GM12801 (cell line): ENCODE results near the gene ANKRD39.

ENCODE experiments used
- CTCF ChIP-seq: IDR thresholded peaks from one replicate; pipeline ENCODE4 v1.5.1; 2011; ENCODE audit warnings: control low read depth; ENCODE audit not compliant: insufficient read length; ENCODE audit errors: extremely low read depth

Gene ANKRD39

GRCh38 chr2:96809216-96809882 is 48.5 kb downstream of the ANKRD39 start:
- no peak for TF ChIP-seq CTCF

- TF ChIP-seq CTCF: no peak
Measured at GRCh38 chr2:96808176-96808837, 49.5 kb downstream of the ANKRD39 start.

- TF ChIP-seq CTCF: no peak
Measured at GRCh38 chr2:96807127-96807471, 50.7 kb downstream of the ANKRD39 start.

GRCh38 chr2:96806468-96807126 is 51.2 kb downstream of the ANKRD39 start:
- TF ChIP-seq CTCF: no peak

- no peak for TF ChIP-seq CTCF
Measured at GRCh38 chr2:96804986-96805385, 52.8 kb downstream of the ANKRD39 start.

GRCh38 chr2:96802721-96803120 is 55.1 kb downstream of the ANKRD39 start:
- TF ChIP-seq CTCF: no peak

GRCh38 chr2:96801786-96802595 is 55.8 kb downstream of the ANKRD39 start:
- no peak for TF ChIP-seq CTCF
